WI38 (cell line): ENCODE results near the gene EBPL.
"Not testable (repeated sequence)": the region's sequence is repeated elsewhere in the genome, so short reads cannot be mapped to it uniquely, and the experiment has no call there.

Source experiments
- H3K4me3 ChIP-seq: 2 replicates; pipeline ENCODE4 v1.5.1; 2011; ENCODE audit warnings: low read depth, mild to moderate bottlenecking, control low read depth, low read length
- TF ChIP-seq, protein P1 (sequence below): IDR thresholded peaks from 2 replicates; pipeline ENCODE4 v1.5.1; 2012; ENCODE audit warnings: low read depth, mild to moderate bottlenecking, control low read depth, low read length

Gene EBPL

GRCh38 chr13:49625392-49626079 is 65.8 kb downstream of the EBPL start:
- TF ChIP-seq, protein P1, sequence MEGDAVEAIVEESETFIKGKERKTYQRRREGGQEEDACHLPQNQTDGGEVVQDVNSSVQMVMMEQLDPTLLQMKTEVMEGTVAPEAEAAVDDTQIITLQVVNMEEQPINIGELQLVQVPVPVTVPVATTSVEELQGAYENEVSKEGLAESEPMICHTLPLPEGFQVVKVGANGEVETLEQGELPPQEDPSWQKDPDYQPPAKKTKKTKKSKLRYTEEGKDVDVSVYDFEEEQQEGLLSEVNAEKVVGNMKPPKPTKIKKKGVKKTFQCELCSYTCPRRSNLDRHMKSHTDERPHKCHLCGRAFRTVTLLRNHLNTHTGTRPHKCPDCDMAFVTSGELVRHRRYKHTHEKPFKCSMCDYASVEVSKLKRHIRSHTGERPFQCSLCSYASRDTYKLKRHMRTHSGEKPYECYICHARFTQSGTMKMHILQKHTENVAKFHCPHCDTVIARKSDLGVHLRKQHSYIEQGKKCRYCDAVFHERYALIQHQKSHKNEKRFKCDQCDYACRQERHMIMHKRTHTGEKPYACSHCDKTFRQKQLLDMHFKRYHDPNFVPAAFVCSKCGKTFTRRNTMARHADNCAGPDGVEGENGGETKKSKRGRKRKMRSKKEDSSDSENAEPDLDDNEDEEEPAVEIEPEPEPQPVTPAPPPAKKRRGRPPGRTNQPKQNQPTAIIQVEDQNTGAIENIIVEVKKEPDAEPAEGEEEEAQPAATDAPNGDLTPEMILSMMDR = no peak
- no peak overlapping the region for H3K4me3 ChIP-seq

DNA sequence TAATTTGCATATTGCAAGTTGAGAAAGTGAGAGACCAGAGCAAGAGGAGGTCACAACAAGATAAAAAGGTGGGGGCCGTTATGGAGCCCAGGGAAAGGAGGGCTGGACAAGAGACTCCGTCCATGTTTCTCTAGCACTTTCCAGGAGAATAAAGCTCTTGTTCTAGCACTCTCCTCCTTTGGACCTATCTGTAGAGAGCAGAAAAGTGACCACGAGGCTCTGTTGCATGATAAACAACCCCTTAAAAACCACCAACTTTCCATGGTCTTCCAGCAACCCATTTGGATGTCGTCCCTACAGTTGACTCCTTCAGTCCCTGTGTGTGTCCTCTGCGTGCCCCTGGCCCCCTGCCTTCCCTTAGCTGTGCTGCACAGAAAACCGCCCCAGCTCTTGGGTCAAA is 67.1 kb downstream of the EBPL start:
- H3K4me3 ChIP-seq = no peak overlapping the region
- TF ChIP-seq, protein P1 = no peak

DNA sequence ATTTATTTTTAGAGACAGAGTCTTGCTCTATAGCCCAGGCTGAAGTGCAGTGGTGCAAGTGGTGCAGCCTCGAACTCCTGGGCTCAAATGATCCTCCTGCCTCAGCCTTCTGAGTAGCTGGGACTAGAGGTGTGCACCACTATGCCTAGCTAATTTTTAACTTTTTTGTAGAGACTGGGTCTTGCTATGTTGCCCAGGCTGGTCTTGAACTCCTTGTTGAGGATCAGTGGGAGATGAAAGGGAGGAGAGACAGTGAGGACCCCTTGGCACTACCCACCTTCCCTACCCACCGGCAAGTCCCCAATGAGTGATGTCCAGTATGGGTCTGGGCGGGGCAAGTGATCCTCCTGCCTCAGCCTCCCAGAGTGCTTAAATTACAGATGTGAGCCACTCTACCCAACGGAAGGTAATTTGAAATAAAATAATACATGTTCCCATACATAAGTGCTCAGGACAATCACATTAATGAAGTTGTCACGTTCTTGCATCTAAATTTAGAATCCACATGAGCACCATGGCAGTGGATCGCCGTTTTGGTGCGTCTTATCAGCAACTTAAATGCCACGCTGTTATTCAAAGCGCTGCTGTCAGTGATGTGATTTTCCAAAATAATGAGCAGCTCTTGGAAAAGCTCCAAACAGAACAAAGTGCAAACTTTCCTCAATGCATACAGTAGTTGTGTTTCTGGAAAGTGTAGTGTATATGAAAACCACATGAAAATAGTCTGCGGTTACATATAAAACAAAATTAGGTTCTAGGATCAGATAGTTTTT is 68.9 kb downstream of the EBPL start:
- H3K4me3 ChIP-seq = no peak overlapping the region
- TF ChIP-seq, protein P1 = no peak

- TF ChIP-seq, protein P1 = no peak
- no peak overlapping the region for H3K4me3 ChIP-seq
These were observed 71.1 kb downstream of the EBPL start for GRCh38 chr13:49620170-49620621.

GRCh38 chr13:49616676-49617065 is 74.6 kb downstream of the EBPL start:
- H3K4me3 ChIP-seq = no peak overlapping the region
- TF ChIP-seq, protein P1 = no peak

GRCh38 chr13:49615836-49616675 is 75.2 kb downstream of the EBPL start:
- no peak overlapping the region for H3K4me3 ChIP-seq
- TF ChIP-seq, protein P1 = no peak

DNA sequence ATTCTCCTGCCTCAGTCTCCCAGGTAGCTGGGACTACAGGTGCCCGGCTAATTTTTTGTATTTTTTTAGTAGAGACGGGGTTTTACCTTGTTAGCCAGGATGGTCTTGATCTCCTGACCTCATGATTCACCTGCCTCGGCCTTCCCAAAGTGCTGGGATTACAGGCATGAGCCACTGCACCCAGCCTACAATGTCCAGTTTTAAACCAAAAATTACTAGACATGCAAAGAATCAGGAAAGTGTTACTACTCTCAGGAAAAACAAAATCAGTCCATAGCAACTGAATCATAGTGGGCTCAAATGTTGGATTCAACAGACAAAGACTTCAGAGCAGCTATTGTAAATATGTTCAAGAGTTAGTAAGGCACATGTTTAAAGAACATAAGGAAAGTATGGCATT is 79.2 kb downstream of the EBPL start:
- H3K4me3 ChIP-seq = not testable (repeated sequence)
